Renal pelvis (tissue), 4 donors: Measurements from ENCODE around the gene C10orf105. TPM values are rescaled to one million over a fixed set of nuclear protein-coding genes. Genes with fewer than 3 reads are reported as not detected.

Source experiments
- DNase-seq: peaks from one replicate; pipeline ENCODE4 v3.0.0-alpha.2; 2013
- polyA plus RNA-seq, 3 donors: library from polyadenylated mRNA; unstranded; fragments of 120-200 nt; gene quantifications; one replicate each; pipeline ENCODE4 v1.2.1, GENCODE V29; 2013; ENCODE audit not compliant: insufficient read length in 3 of 3

Gene C10orf105
- polyA plus RNA-seq, 3 donors: 0.07 to 0.26 (median 0.21) TPM

DNA sequence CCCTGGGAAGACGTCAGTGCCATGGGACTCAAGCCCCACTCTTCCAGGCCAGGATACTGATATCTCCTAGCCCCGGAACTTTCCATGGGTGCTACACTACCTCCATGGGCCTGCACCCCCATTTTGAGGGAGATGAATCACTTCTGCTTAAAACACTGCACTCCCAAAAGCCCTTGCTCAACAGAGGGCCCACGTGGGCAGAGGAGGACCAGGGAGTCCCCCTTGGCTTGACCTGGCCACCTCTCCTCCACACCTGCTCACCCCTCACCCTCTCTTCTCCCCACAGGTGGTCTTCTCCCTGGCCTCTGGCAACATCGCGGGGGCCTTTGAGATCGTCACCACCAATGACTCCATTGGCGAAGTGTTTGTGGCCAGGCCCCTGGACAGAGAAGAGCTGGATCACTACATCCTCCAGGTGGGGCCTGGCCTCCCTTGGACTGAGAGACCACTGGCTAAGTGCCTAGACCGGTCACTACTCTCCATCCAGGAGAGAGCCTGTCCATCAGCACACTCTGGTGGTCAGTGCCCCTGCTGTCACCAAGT is 19.9 kb upstream of the C10orf105 start:
- DNase-seq: no peak

DNA sequence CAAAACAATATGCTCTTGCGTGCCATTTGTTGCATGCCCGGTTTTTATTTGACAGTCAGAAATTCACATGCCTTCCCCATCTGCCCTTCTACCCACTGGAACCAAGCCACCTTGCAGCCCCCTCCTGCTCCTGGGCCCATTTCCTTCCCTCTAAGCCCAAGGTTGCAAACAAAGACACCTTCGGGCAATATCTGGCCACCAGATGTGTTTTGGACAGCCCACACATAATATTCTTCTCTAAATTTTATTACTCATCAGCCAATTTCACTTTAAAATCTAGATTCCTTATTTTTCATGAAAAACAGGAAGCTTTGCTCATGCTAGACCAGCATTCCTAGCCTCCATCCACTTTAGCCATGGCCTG is 18.2 kb upstream of the C10orf105 start:
- DNase-seq: no peak

DNA sequence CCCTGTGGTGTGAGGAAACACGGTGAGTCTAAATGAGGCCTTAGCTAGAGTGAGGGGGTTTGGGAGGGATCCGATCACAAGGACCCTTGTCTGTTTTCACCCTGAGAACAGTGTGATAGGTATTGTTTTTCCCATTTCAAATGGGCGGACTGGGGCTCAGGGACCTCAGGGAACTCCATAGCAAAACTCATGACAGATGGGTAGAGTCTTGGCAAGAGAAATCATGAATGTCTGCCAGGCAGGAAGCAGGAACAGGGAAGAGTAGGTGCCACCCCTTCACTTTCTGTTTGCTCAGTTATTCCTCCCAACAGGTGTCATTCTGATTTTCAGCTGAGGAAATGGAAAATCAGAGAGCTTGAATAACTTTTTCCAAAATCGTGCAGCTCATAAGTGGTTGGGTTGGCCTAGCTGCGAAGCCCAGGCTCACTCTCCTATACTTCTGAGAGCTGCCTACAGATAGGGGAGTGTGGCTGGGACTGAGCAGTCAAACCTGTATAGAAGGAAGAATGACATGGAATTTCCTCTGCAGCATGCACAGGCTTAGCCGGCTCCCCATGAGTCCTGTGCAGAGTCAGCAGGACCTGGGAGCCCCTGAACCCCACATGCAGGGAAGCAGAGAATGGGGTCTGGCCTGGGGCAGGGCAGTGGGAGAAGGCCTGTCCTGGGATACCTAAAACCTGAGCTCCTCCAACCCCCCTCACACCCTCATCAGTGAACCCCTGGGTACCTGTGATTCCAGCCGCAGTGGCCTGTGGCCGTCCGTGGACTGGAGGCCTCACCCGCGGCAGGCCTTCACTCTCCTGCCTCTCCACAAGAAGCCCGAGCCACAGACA is 17.6 kb upstream of the C10orf105 start:
- DNase-seq: no peak

DNA sequence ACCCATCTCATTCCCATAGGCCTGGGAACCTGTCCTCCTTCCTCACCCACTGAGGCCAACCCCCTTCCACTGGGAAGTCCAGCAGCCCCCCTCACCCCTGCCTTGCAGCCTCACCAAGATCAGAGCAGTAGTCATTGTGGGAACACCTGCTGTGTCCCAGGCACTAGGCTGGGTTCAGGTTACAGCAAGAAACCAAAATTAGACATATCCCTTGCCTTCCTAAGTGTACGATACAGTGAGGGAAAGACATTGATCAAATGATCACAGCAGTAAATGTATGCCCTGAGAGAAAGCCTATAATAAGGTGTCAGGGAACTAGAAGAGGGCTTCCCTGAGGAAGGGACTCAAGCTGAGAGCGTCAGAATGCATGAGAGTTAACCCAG is 17.0 kb upstream of the C10orf105 start:
- no peak for DNase-seq

DNA sequence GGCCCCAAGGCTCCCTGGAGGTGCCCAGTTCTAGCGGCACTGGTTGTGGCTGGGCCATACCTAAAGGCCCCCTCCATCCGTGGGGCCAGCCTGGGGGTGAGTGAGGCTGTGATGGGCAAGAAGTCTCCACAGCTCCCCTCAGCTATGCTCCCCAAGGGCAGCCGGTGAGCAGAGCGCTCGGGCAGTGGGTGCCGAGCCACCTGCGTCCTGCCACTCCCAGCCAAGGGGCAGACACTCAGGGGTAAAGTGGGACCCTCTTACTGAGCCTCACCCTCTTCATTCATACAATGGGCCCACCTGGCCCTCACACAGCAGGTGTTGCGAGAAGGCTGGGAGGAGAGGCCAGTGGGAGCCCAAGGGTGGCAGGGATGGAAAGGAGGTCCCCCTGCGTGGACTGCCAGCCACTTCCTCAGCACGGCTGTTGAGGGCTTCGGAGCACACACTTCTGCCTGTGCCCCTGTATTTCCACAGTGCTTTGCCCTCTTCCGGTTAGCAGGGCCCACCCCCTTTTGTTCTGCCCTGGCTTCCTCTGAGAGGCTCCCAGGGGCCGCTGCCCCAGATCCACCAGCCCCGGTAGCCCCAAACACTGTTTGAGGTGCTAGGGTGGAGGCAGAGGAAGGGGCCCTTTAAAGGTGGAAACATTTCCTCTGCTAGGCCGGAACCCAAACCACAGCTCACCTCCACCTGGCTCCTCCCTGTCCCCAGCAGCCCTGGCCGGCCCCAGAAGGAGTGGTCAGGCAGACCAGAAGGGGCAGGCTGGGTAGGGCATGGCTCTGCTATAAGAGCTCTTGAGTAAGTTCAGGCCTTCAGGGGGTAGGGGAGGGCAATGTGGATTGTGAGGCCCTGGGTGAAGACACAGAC is 16.4 kb upstream of the C10orf105 start:
- no peak for DNase-seq

DNA sequence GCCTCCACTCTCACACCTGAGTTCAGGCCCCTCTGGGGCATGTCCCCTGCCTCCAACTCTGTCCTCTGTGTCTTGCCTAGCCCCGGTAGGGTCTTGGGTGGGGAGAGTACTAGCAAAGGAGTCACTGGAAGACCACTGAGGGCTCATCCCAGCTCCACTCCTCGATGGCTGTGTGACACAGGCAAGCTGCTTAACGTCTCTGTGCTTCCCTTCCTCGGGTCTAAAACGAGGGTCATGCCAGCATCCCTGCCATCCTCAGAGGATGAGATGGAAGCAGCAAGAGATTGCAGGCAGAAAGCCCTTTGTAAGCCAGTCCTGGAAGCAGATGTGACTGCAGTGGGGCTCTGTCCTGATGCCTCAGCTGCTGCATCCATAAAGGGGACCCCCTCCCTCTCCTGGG is 15.2 kb upstream of the C10orf105 start:
- no peak for DNase-seq

DNA sequence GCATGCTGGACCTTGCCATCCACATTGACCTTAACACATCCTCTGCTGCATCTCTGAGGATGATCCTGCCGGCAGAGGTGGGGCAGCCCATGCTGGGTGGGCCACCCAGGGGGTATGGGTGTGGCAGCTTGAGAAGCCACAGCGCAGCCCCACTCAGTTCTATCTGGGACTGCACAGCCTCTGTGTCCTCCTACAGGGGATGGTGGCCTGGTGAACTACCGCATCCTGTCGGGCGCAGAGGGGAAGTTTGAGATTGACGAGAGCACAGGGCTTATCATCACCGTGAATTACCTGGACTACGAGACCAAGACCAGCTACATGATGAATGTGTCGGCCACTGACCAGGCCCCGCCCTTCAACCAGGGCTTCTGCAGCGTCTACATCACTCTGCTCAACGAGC is 12.2 kb upstream of the C10orf105 start:
- DNase-seq: no peak

DNA sequence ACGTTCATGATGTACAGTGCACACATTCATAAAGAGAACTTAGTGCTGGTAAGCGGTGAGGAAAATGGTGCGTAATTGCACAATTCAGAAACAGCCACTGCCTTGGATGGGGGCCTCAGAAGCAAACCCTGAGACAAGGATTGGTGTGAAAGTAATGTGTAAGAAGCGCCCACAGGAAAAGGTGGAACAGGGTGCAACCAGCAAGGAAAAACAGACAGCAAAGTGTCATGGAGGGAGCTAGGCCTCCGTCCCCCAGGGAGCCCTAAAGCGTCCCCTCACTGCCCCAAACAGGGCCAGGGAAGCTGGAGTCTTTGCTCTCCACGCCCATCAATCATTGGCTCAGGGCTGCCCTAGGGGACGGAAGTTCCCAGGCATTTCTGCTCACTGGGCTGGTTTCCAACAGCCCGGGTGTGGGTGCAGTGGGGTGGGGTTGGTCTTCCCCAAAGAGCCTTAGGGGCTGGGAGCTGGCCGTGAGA is 9.6 kb upstream of the C10orf105 start:
- DNase-seq: peak; percentile 57

DNA sequence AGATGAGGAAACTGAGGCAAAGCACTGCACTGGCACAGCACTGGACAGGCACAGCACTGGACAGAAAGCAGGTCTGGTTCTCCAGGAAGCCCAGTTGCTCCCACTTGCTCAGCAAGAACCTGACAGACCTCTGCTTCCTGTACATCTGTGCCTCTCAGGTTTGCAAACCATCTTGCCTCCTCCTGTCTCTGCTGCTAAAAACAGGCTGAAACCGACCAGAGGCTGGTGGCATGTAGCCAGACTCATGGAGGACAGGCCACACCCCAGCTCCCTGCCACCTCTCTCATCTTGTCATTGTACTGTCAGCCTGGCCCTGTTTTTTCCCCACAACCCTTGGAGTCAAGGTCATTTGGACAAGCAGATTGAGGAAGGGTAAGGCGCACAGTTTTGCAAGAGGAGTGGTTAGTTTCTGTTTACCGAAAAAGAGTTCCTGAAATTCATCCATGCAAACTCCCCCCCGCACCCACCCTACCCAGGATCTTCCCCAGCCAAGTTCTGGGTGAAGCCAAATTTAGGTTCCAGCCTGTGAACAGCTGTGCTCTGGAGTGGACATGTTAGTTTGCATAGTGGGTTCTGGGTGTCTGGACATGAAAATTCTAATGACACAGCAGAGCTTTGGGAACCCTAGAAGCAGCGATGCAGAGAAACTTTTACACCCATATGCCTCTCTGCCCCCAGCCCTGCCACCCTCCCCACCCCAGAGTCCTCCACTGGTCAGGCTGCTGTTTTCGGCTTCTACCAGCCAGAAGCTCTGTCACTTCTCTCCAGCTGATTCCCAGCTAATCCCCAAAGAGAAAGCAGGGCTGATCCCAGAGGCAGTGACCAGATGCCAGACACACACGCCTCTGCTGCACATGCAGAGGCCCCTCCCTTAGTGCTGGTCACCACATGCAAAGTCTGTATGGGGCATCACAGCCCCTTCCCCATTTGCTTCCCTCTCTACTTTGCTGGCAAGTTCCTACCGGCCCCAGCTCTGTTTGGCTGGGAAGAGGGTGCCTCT is 8.5 kb upstream of the C10orf105 start:
- no peak for DNase-seq

DNA sequence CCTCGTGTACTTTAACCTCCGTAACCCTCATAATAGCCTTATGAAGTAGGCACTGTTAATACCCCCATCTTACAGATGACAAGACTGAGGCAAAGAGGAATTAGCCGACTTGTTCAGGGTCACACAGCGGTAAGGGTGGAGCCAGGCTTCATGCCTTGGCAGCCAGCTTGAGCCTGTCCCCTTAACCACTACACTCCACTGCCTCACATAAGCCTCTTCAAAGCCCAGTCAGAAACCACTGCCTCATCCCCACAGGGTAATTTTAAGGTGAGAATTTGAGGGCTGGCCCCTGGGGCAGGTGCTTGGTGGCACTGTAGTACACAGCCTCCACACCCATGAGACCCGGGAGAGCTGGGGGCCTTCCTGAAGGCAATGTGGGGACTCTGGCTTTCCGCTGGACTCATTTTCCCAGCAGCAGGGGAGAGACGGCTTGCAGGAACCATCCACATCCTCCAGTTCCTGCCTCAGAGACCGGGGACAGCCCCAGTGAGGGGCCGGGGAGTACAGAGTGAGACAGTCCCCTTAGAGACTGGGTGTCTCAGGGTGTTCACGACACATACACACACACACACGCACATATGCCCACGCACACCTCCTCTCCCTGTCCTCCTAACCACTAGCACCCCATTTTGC is 7.6 kb upstream of the C10orf105 start:
- DNase-seq: no peak

DNA sequence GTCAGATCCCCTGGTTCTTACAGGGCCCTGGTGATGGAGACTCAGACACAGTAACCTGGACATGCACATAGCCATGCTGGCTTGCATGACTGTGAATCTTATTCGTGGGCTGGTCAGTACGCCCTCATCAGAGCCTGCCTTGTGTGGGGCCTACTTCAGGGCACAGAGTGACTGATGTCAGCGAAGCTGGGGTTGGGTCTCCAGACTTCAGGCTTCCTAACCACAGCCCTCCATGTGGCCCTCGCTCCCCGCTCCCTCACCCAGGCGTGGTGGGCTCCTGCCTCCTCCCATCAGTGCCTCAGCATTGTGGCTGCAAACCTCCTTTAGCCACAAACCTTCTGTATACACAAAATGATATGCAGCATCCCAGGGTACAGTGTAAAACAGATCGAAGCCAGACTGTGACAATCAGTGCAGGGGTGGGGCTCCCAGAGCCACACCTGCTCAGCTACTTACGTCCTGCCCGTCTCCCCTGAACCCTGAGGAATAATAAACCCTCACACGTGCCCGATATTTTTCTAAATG is 7.1 kb upstream of the C10orf105 start:
- no peak for DNase-seq

DNA sequence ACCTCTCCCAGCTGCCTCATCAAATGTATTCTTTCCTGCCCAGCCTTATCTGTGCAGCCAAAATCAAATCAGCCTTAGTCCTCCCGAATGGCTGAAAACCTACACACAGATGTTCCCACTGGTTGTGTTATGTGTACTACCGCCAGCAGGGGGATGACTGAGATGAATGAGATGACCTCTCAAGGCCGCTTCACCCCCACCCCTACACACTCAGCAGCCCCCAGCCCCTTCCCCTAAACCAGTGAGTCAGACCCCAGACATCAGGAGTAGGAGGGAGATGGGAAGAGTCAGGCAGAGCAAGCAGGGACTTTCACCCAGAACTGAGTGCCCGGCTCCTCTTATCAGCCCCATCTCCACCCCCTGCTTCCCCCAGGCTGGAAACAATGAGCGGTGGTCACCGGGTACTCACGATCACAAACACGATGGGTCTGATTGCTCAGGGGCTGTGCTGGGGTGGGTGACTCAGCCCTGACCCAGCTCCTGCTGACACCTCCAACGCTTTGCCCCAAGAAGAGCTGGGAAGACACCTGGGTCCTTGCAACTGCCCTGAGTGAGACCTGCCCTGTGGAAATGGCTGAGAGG is 6.5 kb upstream of the C10orf105 start:
- DNase-seq: no peak

DNA sequence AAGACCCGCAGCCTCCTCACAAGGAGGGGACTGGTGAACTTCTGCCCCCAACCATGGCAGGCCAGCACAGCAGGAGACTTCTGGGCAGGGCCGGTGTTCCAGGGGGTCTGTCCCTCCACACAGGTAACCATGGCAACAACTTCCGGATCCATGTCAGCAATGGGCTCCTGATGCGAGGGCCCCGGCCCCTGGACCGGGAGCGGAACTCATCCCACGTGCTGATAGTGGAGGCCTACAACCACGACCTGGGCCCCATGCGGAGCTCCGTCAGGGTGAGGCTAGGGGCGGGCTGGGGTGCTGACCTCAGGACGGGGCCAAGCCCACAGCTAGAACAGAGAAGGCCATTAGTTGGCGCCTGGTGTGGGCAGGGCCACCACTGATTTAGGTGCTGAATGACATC is 5.7 kb upstream of the C10orf105 start:
- no peak for DNase-seq

DNA sequence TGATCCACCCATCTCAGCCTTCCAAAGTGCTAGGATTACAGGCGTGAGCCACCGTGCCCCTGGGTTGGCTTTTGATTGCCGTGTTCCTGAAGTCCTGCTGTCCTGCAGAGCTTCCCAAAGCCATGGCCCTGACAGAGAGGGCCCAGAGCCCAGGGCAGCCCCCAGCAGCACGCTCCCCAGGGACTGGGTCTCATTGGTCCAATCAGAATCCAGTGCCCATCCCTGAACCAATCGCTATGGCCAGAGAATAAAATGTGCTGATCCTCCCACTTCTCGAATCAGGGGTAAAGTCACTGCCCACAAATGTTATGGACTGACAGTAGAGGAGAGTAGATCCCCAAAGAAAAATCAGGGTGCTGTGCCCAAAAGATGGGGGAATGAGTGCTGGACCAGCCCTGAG is 5.0 kb upstream of the C10orf105 start:
- no peak for DNase-seq

DNA sequence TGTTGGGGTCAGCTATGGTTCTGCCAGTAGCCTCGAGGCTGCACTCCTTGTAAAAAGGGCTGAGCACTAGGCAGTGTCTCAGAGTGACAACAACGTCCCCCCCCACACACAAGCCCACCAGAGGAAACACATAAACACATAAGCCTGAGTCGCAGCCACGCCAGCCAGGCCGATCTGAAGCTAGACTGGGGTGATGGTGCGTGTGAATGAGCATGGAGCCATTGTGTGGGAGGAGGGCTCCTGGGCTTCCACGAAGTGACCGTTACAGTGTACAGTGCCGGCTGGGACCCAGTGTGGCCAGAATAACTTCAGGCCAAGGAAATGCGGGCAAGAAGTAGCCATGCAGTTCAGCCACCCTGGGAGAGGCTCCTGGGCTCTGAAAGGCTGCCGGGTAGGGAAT is 3.7 kb upstream of the C10orf105 start:
- DNase-seq: peak; percentile 17

DNA sequence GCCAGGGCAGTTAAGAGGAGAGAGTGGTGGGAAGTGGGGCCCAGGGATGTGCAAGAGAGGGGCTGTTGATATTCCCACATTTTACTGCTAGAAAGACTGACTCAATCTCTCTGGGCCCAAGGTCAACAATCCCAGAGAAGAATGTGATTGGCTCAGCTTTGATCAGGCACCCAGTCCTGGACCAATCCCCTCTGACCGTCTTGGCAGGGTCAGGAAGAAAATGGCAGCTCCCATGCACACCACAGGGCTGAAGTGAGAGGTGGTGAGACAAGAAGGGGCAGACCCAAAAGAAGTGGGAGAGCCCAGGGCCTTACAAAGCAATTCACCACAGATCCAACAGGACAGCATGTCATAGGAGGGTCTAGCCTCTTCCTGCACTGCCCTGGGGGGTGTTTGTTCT is 3.3 kb upstream of the C10orf105 start:
- no peak for DNase-seq

DNA sequence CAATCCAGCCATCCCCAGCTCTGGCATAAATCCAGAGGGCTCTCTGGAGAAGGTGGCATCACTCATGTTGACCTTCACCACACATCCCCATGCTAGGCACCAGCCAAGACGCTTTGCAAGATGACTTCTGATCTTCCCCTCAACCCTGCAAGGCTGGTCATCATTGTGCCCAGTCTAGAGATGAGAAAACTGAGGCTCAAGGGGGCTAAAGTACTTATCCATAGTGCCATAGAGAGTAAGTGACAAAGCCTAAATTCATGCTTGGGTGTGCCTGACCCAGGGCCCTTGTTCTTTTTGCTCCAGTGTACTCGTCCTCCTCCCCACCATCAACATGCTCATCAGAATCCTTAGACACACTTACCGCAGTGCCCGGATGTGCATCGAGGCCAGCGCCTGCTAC is 1.7 kb upstream of the C10orf105 start:
- DNase-seq: no peak

DNA sequence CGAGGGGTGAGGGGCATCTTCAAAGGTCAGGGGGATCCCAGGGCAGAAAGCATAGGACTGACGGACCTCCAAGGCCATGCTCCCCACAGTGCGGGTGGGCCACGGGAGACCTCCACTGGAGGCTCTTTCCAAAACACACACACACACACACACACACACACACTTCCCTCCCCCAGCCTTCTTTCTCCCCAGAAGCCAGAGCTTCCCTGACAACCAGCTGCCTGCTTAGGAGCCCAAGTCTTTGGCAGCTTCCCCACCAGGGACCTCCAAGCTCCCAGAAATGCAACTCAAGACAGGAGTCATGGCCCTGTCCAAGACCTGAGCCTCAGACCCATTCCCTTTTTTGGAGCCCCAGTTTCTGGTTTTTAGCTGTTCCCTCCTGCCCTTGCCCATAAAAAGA is 710 bp upstream of the C10orf105 start:
- DNase-seq: peak; percentile 14

DNA sequence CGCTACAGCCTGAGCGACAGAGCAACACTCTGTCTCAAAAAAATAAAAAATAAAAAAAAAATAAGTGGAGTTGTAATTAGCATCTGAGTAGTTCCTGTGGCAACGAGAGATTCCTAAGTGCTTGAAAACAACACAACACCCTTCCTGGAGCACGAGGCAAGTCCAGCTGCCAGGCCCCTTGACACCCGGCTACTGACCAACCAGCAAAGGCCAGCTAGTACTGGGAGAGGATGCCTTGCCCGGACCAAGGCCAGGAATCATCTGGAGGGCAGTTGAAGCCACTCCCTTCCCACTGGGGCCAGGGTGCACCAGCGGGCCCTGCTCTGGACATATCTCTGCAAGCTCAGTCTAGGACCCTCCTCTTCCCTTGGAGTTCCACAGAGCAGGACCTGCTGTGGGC is 536 bp downstream of the C10orf105 start:
- no peak for DNase-seq

DNA sequence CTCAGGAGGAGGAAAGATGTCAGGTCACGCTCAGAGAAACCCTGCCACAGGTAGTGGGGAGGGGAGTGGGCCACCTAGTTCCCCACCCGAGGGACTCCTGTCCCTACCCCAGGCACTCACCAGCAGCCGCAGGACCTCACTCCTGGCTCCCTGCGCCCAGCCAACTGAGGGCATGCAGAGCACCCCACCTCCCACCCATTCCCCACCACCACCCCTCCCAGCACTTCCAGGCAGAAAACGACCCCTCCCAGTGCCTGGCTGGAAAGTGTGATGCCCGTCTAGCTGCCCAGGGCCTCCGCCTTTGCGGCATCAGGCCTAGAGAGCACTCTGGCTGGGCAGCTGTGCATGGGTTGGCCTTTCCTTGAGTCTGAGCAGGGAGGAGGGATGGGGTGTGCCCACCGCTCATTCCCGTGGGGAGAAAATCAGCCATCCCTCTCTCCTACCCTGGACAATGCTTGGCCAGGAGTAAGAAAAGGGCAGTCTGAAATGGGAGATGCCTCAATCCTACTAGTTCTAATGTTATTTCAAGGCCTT is 1.3 kb downstream of the C10orf105 start:
- DNase-seq: no peak
